Measurements from ENCODE around the gene GTSE1. TPM values are rescaled to one million over a fixed set of nuclear protein-coding genes. Genes with fewer than 3 reads are reported as not detected.
A peak's percentile ranks its signal among the peaks of the same experiment; 100 is the strongest.

The GTSE1 gene
- total RNA-seq, 1 experiment from 2014 or later = 64.6 TPM

- peak in 1 of 2 experiments; percentile 24 for DNase-seq
- Histone ChIP-seq H3K36me3 (ENCODE audit: low read depth) (peaks cover 18% of the 10 kb centered on the region), H3K9me3 (ENCODE audit: insufficient read depth, low read depth) (no peaks in the 10 kb centered on the region), H3K4me1 (replicated peaks; ENCODE audit: insufficient read depth) (peaks cover 20% of the 10 kb centered on the region), H3F3A (ENCODE audit: insufficient read depth, low read depth) (peaks cover 10% of the 10 kb centered on the region), H3K9me2 (ENCODE audit: insufficient read depth) (no peaks in the 10 kb centered on the region), H3K79me2 (ENCODE audit: low read depth) (peaks cover 47% of the 10 kb centered on the region), H3K4me2 (peak overlapping the region; percentile 97), H4K20me1 (ENCODE audit: insufficient read depth) (no peaks in the 10 kb centered on the region), H2AFZ (peak overlapping the region; percentile 83), H3K27me3 (ENCODE audit: insufficient read depth, low read depth) (no peaks in the 10 kb centered on the region), H3K27ac (no peak overlapping the region), H3K4me3 (peak overlapping the region; percentile 73)
- POLR2A ChIA-PET (ENCODE audit: unreplicated experiment) = no interaction called here
- intact Hi-C loops (cut with micrococcal nuclease; ENCODE audit: unreplicated experiment) = loop anchor here (2.0 kb wide), 1 partner anchor 146 kb away; the partner anchor contains the start of gene PPARA
- no peak for TF ChIP-seq EZH2 (IDR thresholded peaks at IDR 0.05; ENCODE audit: low read depth)
- no peak for TF ChIP-seq CTCF (conservative IDR thresholded peaks at IDR 0.05)
- TSS peak; percentile 69 for BruUV-seq (replicated peaks)
- CTCF ChIA-PET = interaction anchor here (1.2 kb wide), 1 partner anchor 291 kb away, joined by 5 read pairs; no protein-coding TSS in a partner anchor
Observed at GRCh38 chr22:46297151-46297812, 612 bp downstream of the GTSE1 start.

DNA sequence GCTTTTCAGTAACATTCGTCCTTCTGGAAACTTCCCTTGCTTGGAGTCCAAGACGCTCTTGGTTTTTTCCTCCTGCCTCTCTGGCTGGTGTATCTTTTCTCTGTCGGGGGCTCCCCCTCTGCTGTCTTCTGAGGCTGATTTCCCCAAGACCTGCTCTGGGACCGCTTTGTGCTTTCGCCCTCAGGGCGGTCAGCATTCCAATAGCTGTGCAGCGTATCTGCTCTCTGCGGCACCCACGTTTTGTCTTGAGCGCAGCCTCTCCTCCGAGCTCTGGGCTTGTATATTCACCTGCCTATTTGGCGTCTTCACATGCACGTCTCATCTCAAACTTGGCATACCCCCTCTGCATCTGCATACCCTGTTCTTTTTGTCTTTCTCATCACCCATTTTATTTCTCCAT, 2.4 kb downstream of the GTSE1 start:
- Histone ChIP-seq H3F3A (ENCODE audit: insufficient read depth, low read depth) (peaks cover 13% of the 10 kb centered on the region), H3K36me3 (ENCODE audit: low read depth) (peaks cover 18% of the 10 kb centered on the region), H3K4me1 (replicated peaks; ENCODE audit: insufficient read depth) (peaks cover 20% of the 10 kb centered on the region), H3K27me3 (ENCODE audit: insufficient read depth, low read depth) (no peaks in the 10 kb centered on the region), H4K20me1 (ENCODE audit: insufficient read depth) (peaks cover 5% of the 10 kb centered on the region; the same call in 1 of the 2 replicates), H3K4me2 (no peak overlapping the region), H3K4me3 (no peak overlapping the region), H2AFZ (no peak overlapping the region), H3K9me3 (ENCODE audit: insufficient read depth, low read depth) (no peaks in the 10 kb centered on the region), H3K27ac (no peak overlapping the region), H3K79me2 (ENCODE audit: low read depth) (peaks cover 64% of the 10 kb centered on the region), H3K9me2 (ENCODE audit: insufficient read depth) (no peaks in the 10 kb centered on the region)
- BruUV-seq (replicated peaks) = no TSS peak
- ChIA-PET POLR2A (ENCODE audit: unreplicated experiment) (no interaction called here), CTCF (no interaction called here)
- TF ChIP-seq EZH2 (IDR thresholded peaks at IDR 0.05; ENCODE audit: low read depth) (no peak), CTCF (conservative IDR thresholded peaks at IDR 0.05) (no peak)
- intact Hi-C loops (cut with micrococcal nuclease; ENCODE audit: unreplicated experiment) = no loop called here
- no peak for DNase-seq

- Histone ChIP-seq H3K36me3 (ENCODE audit: low read depth) (peaks cover 22% of the 10 kb centered on the region), H3K9me3 (ENCODE audit: insufficient read depth, low read depth) (no peaks in the 10 kb centered on the region), H3K27me3 (ENCODE audit: insufficient read depth, low read depth) (no peaks in the 10 kb centered on the region), H3F3A (ENCODE audit: insufficient read depth, low read depth) (peaks cover 10% of the 10 kb centered on the region), H3K27ac (no peak overlapping the region), H4K20me1 (ENCODE audit: insufficient read depth) (peaks cover 5% of the 10 kb centered on the region; the same call in 1 of the 2 replicates), H3K4me3 (no peak overlapping the region), H3K79me2 (ENCODE audit: low read depth) (peaks cover 78% of the 10 kb centered on the region), H3K4me1 (replicated peaks; ENCODE audit: insufficient read depth) (peaks cover 20% of the 10 kb centered on the region), H3K9me2 (ENCODE audit: insufficient read depth) (no peaks in the 10 kb centered on the region), H3K4me2 (no peak overlapping the region), H2AFZ (no peak overlapping the region)
- no peak for DNase-seq
- intact Hi-C loops (cut with micrococcal nuclease; ENCODE audit: unreplicated experiment) = no loop called here
- CTCF ChIA-PET = no interaction called here
- POLR2A ChIA-PET (ENCODE audit: unreplicated experiment) = no interaction called here
- no peak for TF ChIP-seq CTCF (conservative IDR thresholded peaks at IDR 0.05)
- TF ChIP-seq EZH2 (IDR thresholded peaks at IDR 0.05; ENCODE audit: low read depth) = no peak
- BruUV-seq (replicated peaks) = no TSS peak
Observed at GRCh38 chr22:46300491-46300890, 3.8 kb downstream of the GTSE1 start.
